Fibroblast of lung (primary cell): Measurements from ENCODE around the gene TLR10.

Experiments
- CTCF ChIP-seq, 2 donors: IDR thresholded peaks in 1 of 2; conservative IDR thresholded peaks in 1 of 2; 1 replicate in 1 of 2; 2 replicates in 1 of 2; pipeline ENCODE4 v1.5.1; 2011 to 2012; ENCODE audit warnings: low read length in 2 of 2, control low read depth in 1 of 2, inconsistent platforms in 1 of 2, low read depth in 1 of 2, mild to moderate bottlenecking in 1 of 2
- EZH2 ChIP-seq: IDR thresholded peaks from 2 replicates; pipeline ENCODE4 v1.5.1; 2012; ENCODE audit warnings: low read length, control low read depth, mild to moderate bottlenecking; ENCODE audit errors: missing control alignments

- TF ChIP-seq CTCF (conservative IDR thresholded peaks at IDR 0.05 in 1 of 2, IDR thresholded peaks at IDR 0.05 in 1 of 2; ENCODE audit: low read depth in 1 of 2, low read length in 2 of 2) (no peak), EZH2 (no peak)
Observed at GRCh38 chr4:38759790-38760122, 23.0 kb downstream of the TLR10 start.
